AG09309 (cell line): Measurements from ENCODE around the gene XRCC5.
"Not testable (repeated sequence)": the region's sequence is repeated elsewhere in the genome, so short reads cannot be mapped to it uniquely, and the experiment has no call there.

Experiments used
- DNase-seq: peaks from one replicate; pipeline ENCODE4 v3.0.0-alpha.2; 2010; ENCODE audit warnings: low read depth
- H3K4me3 ChIP-seq: 2 replicates; pipeline ENCODE4 v1.5.1; 2011; ENCODE audit warnings: mild to moderate bottlenecking, low read depth, low read length, moderate library complexity; ENCODE audit not compliant: control insufficient read depth
- TF ChIP-seq, protein P1 (sequence below): IDR thresholded peaks from 2 replicates; pipeline ENCODE4 v1.5.1; 2011; ENCODE audit warnings: mild to moderate bottlenecking, low read depth, low read length, inconsistent platforms; ENCODE audit not compliant: insufficient read depth, control insufficient read depth; ENCODE audit errors: missing control alignments

XRCC5 gene

DNA sequence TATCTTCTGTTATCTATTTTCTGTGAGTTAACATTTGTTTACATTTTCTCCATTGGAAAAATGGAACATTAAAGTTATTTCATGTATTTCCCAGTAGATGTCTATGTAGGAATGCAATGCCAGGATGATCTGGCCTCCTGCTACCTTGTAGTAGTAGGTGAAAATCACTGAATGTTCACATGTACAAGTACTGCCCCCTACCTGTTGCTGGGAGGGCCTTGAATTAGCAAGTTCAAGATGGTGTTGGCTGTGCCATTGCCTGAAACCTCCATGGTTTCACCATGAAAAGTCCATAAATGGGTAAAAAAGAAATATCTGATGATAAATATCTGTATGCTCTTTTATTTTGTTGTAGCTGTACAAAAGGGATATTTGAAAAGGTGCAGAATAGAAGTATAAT is 30.7 kb downstream of the XRCC5 start:
- DNase-seq = no peak
- no peak overlapping the region for H3K4me3 ChIP-seq
- TF ChIP-seq, protein P1, sequence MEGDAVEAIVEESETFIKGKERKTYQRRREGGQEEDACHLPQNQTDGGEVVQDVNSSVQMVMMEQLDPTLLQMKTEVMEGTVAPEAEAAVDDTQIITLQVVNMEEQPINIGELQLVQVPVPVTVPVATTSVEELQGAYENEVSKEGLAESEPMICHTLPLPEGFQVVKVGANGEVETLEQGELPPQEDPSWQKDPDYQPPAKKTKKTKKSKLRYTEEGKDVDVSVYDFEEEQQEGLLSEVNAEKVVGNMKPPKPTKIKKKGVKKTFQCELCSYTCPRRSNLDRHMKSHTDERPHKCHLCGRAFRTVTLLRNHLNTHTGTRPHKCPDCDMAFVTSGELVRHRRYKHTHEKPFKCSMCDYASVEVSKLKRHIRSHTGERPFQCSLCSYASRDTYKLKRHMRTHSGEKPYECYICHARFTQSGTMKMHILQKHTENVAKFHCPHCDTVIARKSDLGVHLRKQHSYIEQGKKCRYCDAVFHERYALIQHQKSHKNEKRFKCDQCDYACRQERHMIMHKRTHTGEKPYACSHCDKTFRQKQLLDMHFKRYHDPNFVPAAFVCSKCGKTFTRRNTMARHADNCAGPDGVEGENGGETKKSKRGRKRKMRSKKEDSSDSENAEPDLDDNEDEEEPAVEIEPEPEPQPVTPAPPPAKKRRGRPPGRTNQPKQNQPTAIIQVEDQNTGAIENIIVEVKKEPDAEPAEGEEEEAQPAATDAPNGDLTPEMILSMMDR = peak; percentile 32

GRCh38 chr2:216141516-216141915 is 32.4 kb downstream of the XRCC5 start:
- H3K4me3 ChIP-seq, DNase-seq: not testable (repeated sequence)

DNA sequence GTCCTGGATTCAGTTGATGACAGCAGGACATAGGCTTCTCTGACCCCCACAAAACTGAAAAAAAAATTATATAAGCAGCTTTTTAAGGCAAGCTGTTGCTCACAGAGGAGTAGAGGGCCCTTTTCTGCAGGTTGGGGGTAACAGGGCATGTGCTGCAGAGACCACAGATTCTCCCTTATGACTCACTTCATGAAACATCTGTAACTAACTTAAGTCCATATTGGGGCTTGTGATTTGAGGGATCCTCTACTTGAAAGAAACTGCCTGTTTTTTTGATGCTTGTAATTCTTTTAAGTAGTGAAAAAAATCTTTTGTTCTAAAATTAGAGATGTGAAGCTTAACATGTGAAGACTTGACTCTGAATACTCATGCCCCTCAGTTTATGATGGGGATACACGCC is 33.4 kb downstream of the XRCC5 start:
- TF ChIP-seq, protein P1 = no peak
- DNase-seq = peak; percentile 67
- no peak overlapping the region for H3K4me3 ChIP-seq

DNA sequence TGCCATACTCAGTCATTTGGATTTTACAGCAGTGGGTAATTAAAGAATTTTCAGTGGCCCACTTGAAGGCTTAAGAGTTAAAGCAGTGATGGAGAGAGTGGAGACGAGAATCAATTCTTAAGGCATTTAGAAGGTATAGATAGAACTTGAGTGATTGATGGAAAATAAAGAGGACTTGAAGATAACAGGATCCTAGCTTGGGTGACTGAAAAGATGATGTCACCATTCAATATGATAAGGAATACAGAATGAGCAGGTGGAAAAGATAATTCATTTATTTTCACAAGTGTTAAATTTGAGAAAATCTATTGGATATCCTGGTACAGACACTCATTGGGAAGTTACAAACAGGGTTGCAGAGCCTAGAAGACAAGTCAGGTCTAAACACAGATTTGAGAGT is 35.2 kb downstream of the XRCC5 start:
- TF ChIP-seq, protein P1 = no peak
- H3K4me3 ChIP-seq = no peak overlapping the region
- no peak for DNase-seq

- no peak overlapping the region for H3K4me3 ChIP-seq
- TF ChIP-seq, protein P1 = no peak
- no peak for DNase-seq
Observed at GRCh38 chr2:216144857-216145256, 35.7 kb downstream of the XRCC5 start.

GRCh38 chr2:216146573-216146972 is 37.4 kb downstream of the XRCC5 start:
- H3K4me3 ChIP-seq = no peak overlapping the region
- DNase-seq = no peak
- TF ChIP-seq, protein P1 = no peak

DNA sequence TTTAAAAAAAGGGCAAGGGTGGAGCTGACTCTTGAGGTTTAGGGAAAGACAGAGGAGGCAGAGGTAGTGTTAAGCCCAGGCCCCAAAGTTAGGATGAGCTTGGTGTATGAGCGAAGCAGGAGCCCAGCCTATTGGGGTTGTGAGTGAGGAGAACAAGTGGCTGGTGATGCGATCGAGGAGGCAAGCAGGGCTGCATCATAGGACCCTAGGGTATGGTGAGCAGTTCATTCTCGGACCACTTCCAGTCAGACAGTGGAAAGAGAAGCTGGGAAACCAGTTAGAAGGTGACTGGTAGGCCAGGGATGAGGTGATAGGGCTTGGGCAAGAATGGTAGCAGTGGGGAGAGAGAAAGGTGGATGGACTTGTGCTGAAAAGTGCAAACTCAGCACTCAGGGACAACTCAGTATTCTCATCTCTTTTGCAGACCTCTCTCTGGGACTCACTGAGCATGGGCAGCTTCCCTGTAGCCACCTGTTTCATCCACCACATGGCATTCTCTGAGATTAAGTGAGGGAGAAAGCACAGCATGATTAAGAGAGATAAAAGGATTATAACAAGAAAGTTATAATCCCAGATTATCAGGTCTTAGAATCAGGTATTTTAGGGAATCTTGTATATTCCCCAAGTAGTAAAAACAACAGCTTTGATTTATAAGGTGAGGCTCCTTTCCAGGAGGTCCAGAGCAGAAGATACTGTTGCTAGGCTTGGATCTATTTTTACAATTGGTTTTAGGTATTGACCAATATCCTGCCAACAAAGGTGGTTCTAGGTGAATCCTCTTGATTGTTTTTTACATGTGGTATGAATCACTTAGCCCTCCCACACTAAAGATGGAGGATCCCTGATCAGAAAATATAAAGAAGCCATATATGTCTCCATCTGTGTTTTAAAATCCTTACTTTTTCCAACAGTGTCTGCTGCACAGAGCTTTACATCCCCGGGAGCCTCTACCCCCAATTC is 38.3 kb downstream of the XRCC5 start:
- TF ChIP-seq, protein P1 = no peak
- no peak for DNase-seq
- no peak overlapping the region for H3K4me3 ChIP-seq
